Activated CD8-positive, alpha-beta T cell treated with anti-CD3 and anti-CD28 coated beads for 36 hours (primary cell): Measurements from ENCODE around the gene AFP. TPM values are rescaled to one million over a fixed set of nuclear protein-coding genes. Genes with fewer than 3 reads are reported as not detected.

ENCODE experiments used
- ATAC-seq: fragments of 200-7000 bp; cut with Tn5 transposase; one replicate; pipeline ENCODE4 v1.10.0; 2021; ENCODE audit warnings: mild to moderate bottlenecking, moderate library complexity
- CTCF ChIA-PET: fragments of 350-600 bp; sonication (Branson Sonifier 250); formaldehyde crosslinking; loops from one replicate; lab custom pipeline; 2021; ENCODE audit warnings: antibody characterized with exemption; lab: Charles Lee
- POLR2A ChIA-PET: fragments of 350-600 bp; sonication (Branson Sonifier 250); formaldehyde crosslinking; loops from one replicate; lab custom pipeline; 2021; ENCODE audit warnings: antibody characterized with exemption; lab: Charles Lee
- DNase-seq: peaks from one replicate; pipeline ENCODE4 v3.0.0-alpha.2; 2020
- H3K27ac Mint-ChIP-seq: one replicate; pipeline ENCODE4 v1.8.0; 2021; ENCODE audit warnings: mild to moderate bottlenecking, mixed read lengths
- H3K27me3 Mint-ChIP-seq: one replicate; pipeline ENCODE4 v1.8.0; 2021; ENCODE audit warnings: mixed read lengths
- H3K36me3 Mint-ChIP-seq: one replicate; pipeline ENCODE4 v1.8.0; 2021; ENCODE audit warnings: low read depth, mixed read lengths
- H3K4me1 Mint-ChIP-seq: one replicate; pipeline ENCODE4 v1.8.0; 2021; ENCODE audit warnings: low read depth, mixed read lengths
- H3K4me3 Mint-ChIP-seq: one replicate; pipeline ENCODE4 v1.8.0; 2021; ENCODE audit warnings: mild to moderate bottlenecking, moderate library complexity, mixed read lengths
- H3K9me3 Mint-ChIP-seq: one replicate; pipeline ENCODE4 v1.8.0; 2021; ENCODE audit warnings: mixed read lengths
- intact Hi-C: fragments of 100-400 bp; cut with micrococcal nuclease; formaldehyde crosslinking; loops from one replicate; pipeline ENCODE4 v1.10.0; 2022
- total RNA-seq, 2 experiments: library from RNA; stranded (reverse); gene quantifications; one replicate each; pipeline ENCODE4 v1.2.3, GENCODE V29; 2021
- TF ChIP-seq, protein P1 (sequence below): fragments of 200-600 bp; IDR thresholded peaks from one replicate; pipeline ENCODE4 v1.8.0; 2022; ENCODE audit warnings: antibody characterized with exemption, mild to moderate bottlenecking

AFP gene
- total RNA-seq, 2 experiments from 2014 or later = not detected

DNA sequence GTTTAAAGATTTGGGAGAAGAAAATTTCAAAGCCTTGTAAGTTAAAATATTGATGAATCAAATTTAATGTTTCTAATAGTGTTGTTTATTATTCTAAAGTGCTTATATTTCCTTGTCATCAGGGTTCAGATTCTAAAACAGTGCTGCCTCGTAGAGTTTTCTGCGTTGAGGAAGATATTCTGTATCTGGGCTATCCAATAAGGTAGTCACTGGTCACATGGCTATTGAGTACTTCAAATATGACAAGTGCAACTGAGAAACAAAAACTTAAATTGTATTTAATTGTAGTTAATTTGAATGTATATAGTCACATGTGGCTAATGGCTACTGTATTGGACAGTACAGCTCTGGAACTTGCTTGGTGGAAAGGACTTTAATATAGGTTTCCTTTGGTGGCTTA lies 30.9 kb upstream of the AFP start:
- Mint-ChIP-seq H3K36me3 (no peaks in the 10 kb centered on the region), H3K4me3 (no peak overlapping the region), H3K27me3 (no peaks in the 10 kb centered on the region), H3K27ac (no peak overlapping the region), H3K9me3 (no peaks in the 10 kb centered on the region), H3K4me1 (no peaks in the 10 kb centered on the region)
- DNase-seq (no peak), ATAC-seq (no peak)
- POLR2A ChIA-PET = no interaction called here
- CTCF ChIA-PET = no interaction called here
- TF ChIP-seq, protein P1, sequence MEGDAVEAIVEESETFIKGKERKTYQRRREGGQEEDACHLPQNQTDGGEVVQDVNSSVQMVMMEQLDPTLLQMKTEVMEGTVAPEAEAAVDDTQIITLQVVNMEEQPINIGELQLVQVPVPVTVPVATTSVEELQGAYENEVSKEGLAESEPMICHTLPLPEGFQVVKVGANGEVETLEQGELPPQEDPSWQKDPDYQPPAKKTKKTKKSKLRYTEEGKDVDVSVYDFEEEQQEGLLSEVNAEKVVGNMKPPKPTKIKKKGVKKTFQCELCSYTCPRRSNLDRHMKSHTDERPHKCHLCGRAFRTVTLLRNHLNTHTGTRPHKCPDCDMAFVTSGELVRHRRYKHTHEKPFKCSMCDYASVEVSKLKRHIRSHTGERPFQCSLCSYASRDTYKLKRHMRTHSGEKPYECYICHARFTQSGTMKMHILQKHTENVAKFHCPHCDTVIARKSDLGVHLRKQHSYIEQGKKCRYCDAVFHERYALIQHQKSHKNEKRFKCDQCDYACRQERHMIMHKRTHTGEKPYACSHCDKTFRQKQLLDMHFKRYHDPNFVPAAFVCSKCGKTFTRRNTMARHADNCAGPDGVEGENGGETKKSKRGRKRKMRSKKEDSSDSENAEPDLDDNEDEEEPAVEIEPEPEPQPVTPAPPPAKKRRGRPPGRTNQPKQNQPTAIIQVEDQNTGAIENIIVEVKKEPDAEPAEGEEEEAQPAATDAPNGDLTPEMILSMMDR = no peak
- intact Hi-C loops = no loop called here

DNA sequence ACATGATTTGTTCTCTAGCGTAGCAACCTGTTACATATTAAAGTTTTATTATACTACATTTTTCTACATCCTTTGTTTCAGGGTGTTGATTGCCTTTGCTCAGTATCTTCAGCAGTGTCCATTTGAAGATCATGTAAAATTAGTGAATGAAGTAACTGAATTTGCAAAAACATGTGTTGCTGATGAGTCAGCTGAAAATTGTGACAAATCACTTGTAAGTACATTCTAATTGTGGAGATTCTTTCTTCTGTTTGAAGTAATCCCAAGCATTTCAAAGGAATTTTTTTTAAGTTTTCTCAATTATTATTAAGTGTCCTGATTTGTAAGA lies 29.5 kb upstream of the AFP start:
- intact Hi-C loops = no loop called here
- no peaks in the 10 kb centered on the region for H3K36me3 Mint-ChIP-seq
- no peaks in the 10 kb centered on the region for H3K27me3 Mint-ChIP-seq
- no peak overlapping the region for H3K27ac Mint-ChIP-seq
- ChIA-PET CTCF (no interaction called here), POLR2A (no interaction called here)
- TF ChIP-seq, protein P1 = no peak
- H3K9me3 Mint-ChIP-seq = no peaks in the 10 kb centered on the region
- H3K4me3 Mint-ChIP-seq = no peak overlapping the region
- no peaks in the 10 kb centered on the region for H3K4me1 Mint-ChIP-seq
- no peak for ATAC-seq
- no peak for DNase-seq

GRCh38 chr4:73407227-73407673 lies 28.8 kb upstream of the AFP start:
- Mint-ChIP-seq H3K27ac (no peak overlapping the region), H3K4me1 (no peaks in the 10 kb centered on the region), H3K4me3 (no peak overlapping the region), H3K36me3 (no peaks in the 10 kb centered on the region), H3K27me3 (no peaks in the 10 kb centered on the region), H3K9me3 (no peaks in the 10 kb centered on the region)
- ATAC-seq (no peak), DNase-seq (no peak)
- POLR2A ChIA-PET = no interaction called here
- CTCF ChIA-PET = interaction anchor here (1.1 kb wide), 1 partner anchor 66 kb away, joined by 3 read pairs; no protein-coding TSS in a partner anchor
- TF ChIP-seq, protein P1 = no peak
- intact Hi-C loops = no loop called here

GRCh38 chr4:73408181-73408867 lies 27.7 kb upstream of the AFP start:
- DNase-seq = no peak
- POLR2A ChIA-PET = no interaction called here
- no peaks in the 10 kb centered on the region for H3K36me3 Mint-ChIP-seq
- TF ChIP-seq, protein P1 = no peak
- CTCF ChIA-PET = interaction anchor here (1.1 kb wide), 1 partner anchor 67 kb away, joined by 3 read pairs; no protein-coding TSS in a partner anchor
- no peaks in the 10 kb centered on the region for H3K9me3 Mint-ChIP-seq
- no peak overlapping the region for H3K4me3 Mint-ChIP-seq
- H3K27me3 Mint-ChIP-seq = no peaks in the 10 kb centered on the region
- ATAC-seq = no peak
- H3K27ac Mint-ChIP-seq = no peak overlapping the region
- intact Hi-C loops = no loop called here
- H3K4me1 Mint-ChIP-seq = no peaks in the 10 kb centered on the region

DNA sequence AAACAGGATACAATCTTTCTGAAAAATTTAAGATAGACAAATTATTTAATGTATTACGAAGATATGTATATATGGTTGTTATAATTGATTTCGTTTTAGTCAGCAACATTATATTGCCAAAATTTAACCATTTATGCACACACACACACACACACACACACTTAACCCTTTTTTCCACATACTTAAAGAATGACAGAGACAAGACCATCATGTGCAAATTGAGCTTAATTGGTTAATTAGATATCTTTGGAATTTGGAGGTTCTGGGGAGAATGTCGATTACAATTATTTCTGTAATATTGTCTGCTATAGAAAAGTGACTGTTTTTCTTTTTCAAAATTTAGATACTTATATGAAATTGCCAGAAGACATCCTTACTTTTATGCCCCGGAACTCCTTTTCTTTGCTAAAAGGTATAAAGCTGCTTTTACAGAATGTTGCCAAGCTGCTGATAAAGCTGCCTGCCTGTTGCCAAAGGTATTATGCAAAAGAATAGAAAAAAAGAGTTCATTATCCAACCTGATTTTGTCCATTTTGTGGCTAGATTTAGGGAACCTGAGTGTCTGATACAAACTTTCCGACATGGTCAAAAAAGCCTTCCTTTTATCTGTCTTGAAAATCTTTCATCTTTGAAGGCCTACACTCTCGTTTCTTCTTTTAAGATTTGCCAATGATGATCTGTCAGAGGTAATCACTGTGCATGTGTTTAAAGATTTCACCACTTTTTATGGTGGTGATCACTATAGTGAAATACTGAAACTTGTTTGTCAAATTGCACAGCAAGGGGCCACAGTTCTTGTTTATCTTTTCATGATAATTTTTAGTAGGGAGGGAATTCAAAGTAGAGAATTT lies 26.8 kb upstream of the AFP start:
- no peaks in the 10 kb centered on the region for H3K4me1 Mint-ChIP-seq
- H3K27ac Mint-ChIP-seq = no peak overlapping the region
- no peak for DNase-seq
- ChIA-PET CTCF (no interaction called here), POLR2A (no interaction called here)
- no peak for ATAC-seq
- no peaks in the 10 kb centered on the region for H3K27me3 Mint-ChIP-seq
- intact Hi-C loops = no loop called here
- no peaks in the 10 kb centered on the region for H3K9me3 Mint-ChIP-seq
- H3K36me3 Mint-ChIP-seq = no peaks in the 10 kb centered on the region
- no peak overlapping the region for H3K4me3 Mint-ChIP-seq
- TF ChIP-seq, protein P1 = no peak
